Stimulated activated CD8-positive, alpha-beta memory T cell treated with anti-CD3 and anti-CD28 coated beads, Interleukin-4, amount 100 ng/mL, for 24 hours (primary cell): ENCODE measurements around the gene MTOR.

Experiments
- DNase-seq: peaks from one replicate; pipeline ENCODE4 v3.0.0-alpha.2; 2020; ENCODE audit warnings: low read depth

MTOR gene

GRCh38 chr1:11216074-11216473 lies 46.3 kb downstream of the MTOR start:
- no peak for DNase-seq

GRCh38 chr1:11215381-11216005 lies 46.9 kb downstream of the MTOR start:
- DNase-seq = no peak

- DNase-seq = no peak
Measured at GRCh38 chr1:11214698-11215380, 47.5 kb downstream of the MTOR start.

GRCh38 chr1:11211925-11212587 lies 50.3 kb downstream of the MTOR start:
- no peak for DNase-seq

GRCh38 chr1:11211461-11211860 lies 50.9 kb downstream of the MTOR start:
- DNase-seq = no peak

GRCh38 chr1:11207898-11208611 lies 54.3 kb downstream of the MTOR start:
- DNase-seq = no peak

- DNase-seq = no peak
Measured at GRCh38 chr1:11204396-11205190, 57.8 kb downstream of the MTOR start.

GRCh38 chr1:11198851-11199594 lies 63.3 kb downstream of the MTOR start:
- DNase-seq = no peak

- no peak for DNase-seq
Measured at GRCh38 chr1:11198257-11198656, 64.1 kb downstream of the MTOR start.

GRCh38 chr1:11197359-11197758 lies 65.0 kb downstream of the MTOR start:
- no peak for DNase-seq

- no peak for DNase-seq
Measured at GRCh38 chr1:11196945-11197344, 65.4 kb downstream of the MTOR start.

- DNase-seq = no peak
Measured at GRCh38 chr1:11194407-11195176, 67.8 kb downstream of the MTOR start.

- no peak for DNase-seq
Measured at GRCh38 chr1:11193376-11193775, 69.0 kb downstream of the MTOR start.

- no peak for DNase-seq
Measured at GRCh38 chr1:11188858-11189451, 73.4 kb downstream of the MTOR start, which contains the start of gene ANGPTL7. TSS of gene ANGPTL7 (plus strand) at chr1:11189355. CDS start at chr1:11189580, 225 bp downstream.

- no peak for DNase-seq
Measured at GRCh38 chr1:11188381-11188780, 74.0 kb downstream of the MTOR start.

- no peak for DNase-seq
Measured at GRCh38 chr1:11187931-11188330, 74.4 kb downstream of the MTOR start.

GRCh38 chr1:11187494-11187893 lies 74.9 kb downstream of the MTOR start:
- no peak for DNase-seq

- DNase-seq = no peak
Measured at GRCh38 chr1:11187000-11187399, 75.4 kb downstream of the MTOR start.

GRCh38 chr1:11184973-11185372 lies 77.4 kb downstream of the MTOR start:
- no peak for DNase-seq

- DNase-seq = no peak
Measured at GRCh38 chr1:11182884-11183283, 79.5 kb downstream of the MTOR start.
